K562 (cell line): Measurements from ENCODE around the gene ZNF774. TPM values are rescaled to one million over a fixed set of nuclear protein-coding genes. Genes with fewer than 3 reads are reported as not detected.

ENCODE experiments used
- ATAC-seq: fragments of 200-7000 bp; cut with Tn5 transposase; 3 replicates; pipeline ENCODE4 v1.9.1; 2020; ENCODE audit warnings: moderate library complexity
- BruUV-seq: library from RNA; stranded (reverse); fragments of 400-500 nt; replicated peaks from 2 replicates; lab custom pipeline; 2021; lab: Mats Ljungman, UMichigan
- CTCF ChIA-PET: fragments of 300-600 bp; formaldehyde crosslinking; extraction: SDS; loops from one replicate; lab custom pipeline; 2021; ENCODE audit warnings: low intra/inter-chr PET ratio; lab: Yijun Ruan, JAX
- POLR2A ChIA-PET: fragments of 300-600, 350-650 bp; sonication (Branson Sonifier 250); formaldehyde crosslinking; extraction: SDS; loops from one replicate; lab custom pipeline; 2021; ENCODE audit warnings: antibody characterized with exemption, inconsistent platforms; lab: Yijun Ruan, JAX
- DNase-seq, 4 experiments: peaks; one replicate each; pipeline versions ENCODE4 v3.0.0 to v3.0.0-alpha.2; 2011 to 2018; ENCODE audit warnings: low spot score in 3 of 4, mixed read lengths in 3 of 4; ENCODE audit errors: extremely low read depth in 1 of 4
- FAIRE-seq: peaks from 2 replicates; lab custom pipeline; 2011; peaks lifted over from hg19 to GRCh38; lab: Jason Lieb, UNC
- H2AFZ ChIP-seq: 2 replicates; pipeline ENCODE4 v1.6.0; 2011; ENCODE audit warnings: low read depth, low read length, control low read depth, inconsistent platforms
- H3K27ac ChIP-seq: fragments of 200-600 bp; 3 replicates; pipeline ENCODE4 v1.8.0; 2011; ENCODE audit warnings: low read depth, mild to moderate bottlenecking, control low read depth, inconsistent platforms, low read length, moderate library complexity, mixed read lengths; ENCODE audit errors: extremely low read depth
- H3K27me3 ChIP-seq, 2 experiments: fragments of 300-600 bp in 1 of 2; 2 replicates in 1 of 2; 3 replicates in 1 of 2; pipeline versions ENCODE4 v1.6.0 to v1.8.0; 2011; ENCODE audit warnings: inconsistent platforms in 2 of 2, low read length in 2 of 2, mild to moderate bottlenecking in 1 of 2, mixed read lengths in 1 of 2, moderate library complexity in 1 of 2; ENCODE audit not compliant: control insufficient read depth in 2 of 2, insufficient read depth in 2 of 2
- H3K36me3 ChIP-seq: fragments of 300-600 bp; 3 replicates; pipeline ENCODE4 v1.8.0; 2011; ENCODE audit warnings: mild to moderate bottlenecking, low read length, inconsistent platforms; ENCODE audit not compliant: control insufficient read depth, insufficient read depth
- H3K4me1 ChIP-seq, 2 experiments: fragments of 200-600 bp in 1 of 2; replicated peaks in 1 of 2; 2 replicates in 1 of 2; 3 replicates in 1 of 2; pipeline versions ENCODE4 v1.5.1 to v1.8.0; 2011; ENCODE audit warnings: inconsistent platforms in 2 of 2, low read length in 2 of 2, mild to moderate bottlenecking in 1 of 2, mixed read lengths in 1 of 2, moderate library complexity in 1 of 2; ENCODE audit not compliant: control insufficient read depth in 2 of 2, insufficient read depth in 2 of 2
- H3K4me2 ChIP-seq: 2 replicates; pipeline ENCODE4 v1.6.1; 2011; ENCODE audit warnings: low read length, control low read depth, inconsistent platforms, mixed read lengths; ENCODE audit not compliant: insufficient read depth
- H3K4me3 ChIP-seq: fragments of 200-600 bp; sonication (generic), shearing (Covaris generic); 2 replicates; pipeline ENCODE4 v1.5.1; 2016; ENCODE audit warnings: control low read depth, inconsistent platforms
- H3K79me2 ChIP-seq: fragments of 200-600 bp; 3 replicates; pipeline ENCODE4 v1.8.0; 2011; ENCODE audit warnings: low read length, inconsistent platforms; ENCODE audit not compliant: control insufficient read depth, insufficient read depth
- H3K9ac ChIP-seq, 2 experiments: 2 replicates each; pipeline versions ENCODE4 v1.6.0 to v1.6.1; 2011; ENCODE audit warnings: low read depth in 2 of 2, low read length in 2 of 2, control low read depth in 1 of 2, inconsistent platforms in 1 of 2, mild to moderate bottlenecking in 1 of 2, mixed read lengths in 1 of 2; ENCODE audit not compliant: insufficient read depth in 1 of 2
- H3K9me1 ChIP-seq: one replicate; pipeline ENCODE4 v1.6.0; 2011; ENCODE audit warnings: inconsistent platforms, mild to moderate bottlenecking, low read length, moderate library complexity; ENCODE audit not compliant: control insufficient read depth, insufficient read depth
- H3K9me3 ChIP-seq: replicated peaks from 2 replicates; pipeline ENCODE4 v1.5.1; 2011; ENCODE audit warnings: low read depth, low read length, inconsistent platforms; ENCODE audit not compliant: control insufficient read depth, insufficient read depth
- H4K20me1 ChIP-seq: replicated peaks from 2 replicates; pipeline ENCODE4 v1.6.1; 2011; ENCODE audit warnings: low read length, inconsistent platforms, mixed read lengths; ENCODE audit not compliant: control insufficient read depth, insufficient read depth
- MEF2D ChIP-seq: conservative IDR thresholded peaks from 2 replicates; pipeline ENCODE4 v1.6.1; 2016; ENCODE audit warnings: low read depth, missing genetic modification characterization, missing compliant biosample characterization
- ZNF121 ChIP-seq: sonication (generic); formaldehyde crosslinking; conservative IDR thresholded peaks from 2 replicates; pipeline ENCODE4 v1.8.0; 2022; ENCODE audit warnings: missing genetic modification reagents
- ZNF324 ChIP-seq: fragments of 250-450 bp; sonication (Bioruptor Pico); IDR thresholded peaks from 2 replicates; pipeline ENCODE4 v1.4.0; 2020; ENCODE audit warnings: mild to moderate bottlenecking
- WGBS: fragments of 100-300 bp; shearing (Covaris generic); methylation state at CpG from one replicate; pipeline ENCODE4 v1.1.6; 2016; ENCODE audit warnings: low coverage, mixed read lengths; ENCODE audit not compliant: insufficient coverage; ENCODE audit errors: missing lambda C conversion rate; 5-methylcytosine and 5-hydroxymethylcytosine counted together
- in situ Hi-C: fragments of 300-500 bp; cut with MboI; formaldehyde crosslinking; loops from 4 replicates; pipeline ENCODE4 v1.15.0; 2018; ENCODE audit warnings: inconsistent platforms, mixed read lengths
- intact Hi-C: fragments of 100-400 bp; cut with micrococcal nuclease; formaldehyde crosslinking; loops from 2 replicates; pipeline ENCODE4 v1.14.2; 2022
- polyA plus RNA-seq, 8 experiments: library from polyadenylated mRNA; depleted of rRNA in 4 of 8; stranded (reverse) in 5 of 8; unstranded in 3 of 8; fragments of >200 nt; fragmentation: Nextera tagmentation in 2 of 8; fragmentation: Illumina TruSeq in 1 of 8; extraction: Ambion mirVana in 2 of 8; extraction: Trizol in 1 of 8; gene quantifications; 2 replicates each; pipeline versions ENCODE4 v1.2.1 to v1.2.3, GENCODE V29; 2011 to 2014; ENCODE audit warnings: inconsistent platforms in 1 of 8, missing spikeins in 1 of 8
- total RNA-seq, 7 experiments: library from RNA; depleted of rRNA in 6 of 7; stranded (reverse); fragments of >200 nt in 6 of 7; fragmentation: Illumina TruSeq in 2 of 7; extraction: Trizol in 2 of 7; gene quantifications; 2 replicates each; pipeline versions ENCODE4 v1.2.1 to v1.2.3, GENCODE V29; 2011 to 2021; ENCODE audit warnings: low replicate concordance in 1 of 7

ZNF774 gene
- total and polyA plus RNA-seq, 9 of the 15 experiments (the other 6 are each of a cell fraction or from before 2014, with no cell fraction given) = 0.32 to 2.0 (median 1.2) TPM

DNA sequence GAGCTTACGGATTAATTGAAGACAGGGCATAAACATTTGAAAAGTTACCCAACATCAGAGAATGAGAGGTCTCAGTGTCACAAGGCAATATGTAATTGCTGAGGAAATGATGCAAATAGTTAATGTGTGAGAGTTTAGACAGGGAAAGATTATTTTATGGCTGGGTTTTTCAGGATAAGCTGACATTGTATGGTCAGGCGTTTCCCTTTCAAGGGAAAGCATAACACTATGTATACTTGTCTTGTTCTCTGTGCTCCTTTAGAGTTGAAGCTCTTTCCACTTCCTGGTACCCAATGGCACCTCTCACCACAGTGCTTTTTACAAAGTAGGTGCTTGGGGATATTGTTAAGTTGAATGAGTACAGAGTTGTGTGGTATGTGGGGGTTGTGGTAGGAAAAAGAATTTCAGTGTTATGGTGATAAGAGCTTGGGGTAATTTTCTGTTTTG lies 55.8 kb downstream of the ZNF774 start:
- no peak for DNase-seq
- Histone ChIP-seq H2AFZ (no peak overlapping the region), H3K27me3 (no peaks in the 10 kb centered on the region), H3K4me2 (no peak overlapping the region), H4K20me1 (no peaks in the 10 kb centered on the region), H3K79me2 (peaks cover 45% of the 10 kb centered on the region), H3K27ac (no peak overlapping the region), H3K4me3 (no peak overlapping the region), H3K9ac (no peak overlapping the region), H3K4me1 (peaks cover 0 to 5% of the 10 kb centered on the region in 2 experiments; a peak in 3 of 5 replicates), H3K36me3 (no peaks in the 10 kb centered on the region), H3K9me3 (no peaks in the 10 kb centered on the region), H3K9me1 (no peaks in the 10 kb centered on the region)
- intact Hi-C loops (no loop called here), in situ Hi-C loops (no loop called here)
- WGBS = 52% methylated on average over 2 of the region's 2 CpGs
- BruUV-seq = no TSS peak
- TF ChIP-seq MEF2D (tag) = no peak
- ChIA-PET CTCF (no interaction called here), POLR2A (interaction anchor here (0.6 to 1.5 kb wide), 5 partner anchors 13 to 684 kb away, joined by 3 to 4 read pairs (median 3); no protein-coding TSS in a partner anchor)
- ATAC-seq = peak; percentile 23; the same call in 2 of the 3 replicates
- no peak for FAIRE-seq

- ChIA-PET POLR2A (no interaction called here), CTCF (interaction anchor here (0.6 kb wide), 1 partner anchor 20 kb away, joined by 3 read pairs; the partner anchor contains the start of gene IQGAP1)
- ATAC-seq = no peak
- H3K36me3 ChIP-seq = no peaks in the 10 kb centered on the region
- no peak overlapping the region for H3K27ac ChIP-seq
- H3K4me1 ChIP-seq = peaks cover 0 to 13% of the 10 kb centered on the region in 2 experiments; a peak in 4 of 5 replicates
- no peaks in the 10 kb centered on the region for H3K27me3 ChIP-seq
- peaks cover 38% of the 10 kb centered on the region for H3K79me2 ChIP-seq
- no peaks in the 10 kb centered on the region for H3K9me1 ChIP-seq
- no TSS peak for BruUV-seq
- H3K4me3 ChIP-seq = no peak overlapping the region
- no peak overlapping the region for H3K4me2 ChIP-seq
- no peaks in the 10 kb centered on the region for H4K20me1 ChIP-seq
- H2AFZ ChIP-seq = no peak overlapping the region
- WGBS = 61% methylated on average over 3 of the region's 3 CpGs
- in situ Hi-C loops = no loop called here
- H3K9ac ChIP-seq = no peak overlapping the region
- intact Hi-C loops = no loop called here
- H3K9me3 ChIP-seq = no peaks in the 10 kb centered on the region
- TF ChIP-seq ZNF324 (CRISPR knock-in tag) (no peak), ZNF121 (peak; percentile 65)
- no peak for FAIRE-seq
- DNase-seq = no peak
These were observed 56.6 kb downstream of the ZNF774 start for GRCh38 chr15:90408657-90409056.
